Stimulated activated CD4-positive, alpha-beta T cell treated with anti-CD3 and anti-CD28 coated beads, Interleukin-4, amount 100 ng/mL, for 1 hour (primary cell): ENCODE data around the gene MARCHF2.
A peak's percentile ranks its signal among the peaks of the same experiment; 100 is the strongest.
"Not testable (repeated sequence)": the region's sequence is repeated elsewhere in the genome, so short reads cannot be mapped to it uniquely, and the experiment has no call there.

Experiments
- DNase-seq: peaks from one replicate; pipeline ENCODE4 v3.0.0-alpha.2; 2020

The MARCHF2 gene

GRCh38 chr19:8412783-8413628, at the start of gene MARCHF2:
Gene MARCHF2 (plus strand): TSS chr19:8413305. CDS start chr19:8421841, 8,536 bp downstream.
- DNase-seq: peak; percentile 94

- peak; percentile 61 for DNase-seq
Measured at GRCh38 chr19:8363803-8364771, 49.0 kb upstream of the MARCHF2 start, which contains the start of gene ANGPTL4. Gene ANGPTL4 (plus strand): TSS chr19:8364155. CDS start chr19:8364322, 167 bp downstream.

DNA sequence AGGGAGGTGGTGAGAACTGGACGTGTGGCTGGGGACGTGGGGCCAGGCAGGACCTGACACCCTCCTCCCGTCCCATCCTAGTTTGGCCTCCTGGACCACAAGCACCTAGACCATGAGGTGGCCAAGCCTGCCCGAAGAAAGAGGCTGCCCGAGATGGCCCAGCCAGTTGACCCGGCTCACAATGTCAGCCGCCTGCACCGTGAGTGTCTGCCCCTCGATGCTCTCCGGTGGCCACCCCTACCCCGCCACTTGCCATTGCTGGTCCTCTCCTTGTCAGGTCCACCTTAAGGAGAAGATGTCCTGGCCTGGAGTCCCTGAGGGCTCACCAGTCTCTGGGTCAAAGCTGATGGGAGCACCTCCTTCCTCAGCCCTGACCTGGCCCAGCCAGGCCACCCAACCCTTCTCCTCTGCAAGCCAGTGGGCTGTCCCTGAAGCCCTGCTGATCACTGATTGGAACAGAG, 47.0 kb upstream of the MARCHF2 start:
- DNase-seq: no peak

- DNase-seq: no peak
Measured at GRCh38 chr19:8366961-8367326, 46.2 kb upstream of the MARCHF2 start.

GRCh38 chr19:8367327-8368001, 45.6 kb upstream of the MARCHF2 start:
- no peak for DNase-seq

DNA sequence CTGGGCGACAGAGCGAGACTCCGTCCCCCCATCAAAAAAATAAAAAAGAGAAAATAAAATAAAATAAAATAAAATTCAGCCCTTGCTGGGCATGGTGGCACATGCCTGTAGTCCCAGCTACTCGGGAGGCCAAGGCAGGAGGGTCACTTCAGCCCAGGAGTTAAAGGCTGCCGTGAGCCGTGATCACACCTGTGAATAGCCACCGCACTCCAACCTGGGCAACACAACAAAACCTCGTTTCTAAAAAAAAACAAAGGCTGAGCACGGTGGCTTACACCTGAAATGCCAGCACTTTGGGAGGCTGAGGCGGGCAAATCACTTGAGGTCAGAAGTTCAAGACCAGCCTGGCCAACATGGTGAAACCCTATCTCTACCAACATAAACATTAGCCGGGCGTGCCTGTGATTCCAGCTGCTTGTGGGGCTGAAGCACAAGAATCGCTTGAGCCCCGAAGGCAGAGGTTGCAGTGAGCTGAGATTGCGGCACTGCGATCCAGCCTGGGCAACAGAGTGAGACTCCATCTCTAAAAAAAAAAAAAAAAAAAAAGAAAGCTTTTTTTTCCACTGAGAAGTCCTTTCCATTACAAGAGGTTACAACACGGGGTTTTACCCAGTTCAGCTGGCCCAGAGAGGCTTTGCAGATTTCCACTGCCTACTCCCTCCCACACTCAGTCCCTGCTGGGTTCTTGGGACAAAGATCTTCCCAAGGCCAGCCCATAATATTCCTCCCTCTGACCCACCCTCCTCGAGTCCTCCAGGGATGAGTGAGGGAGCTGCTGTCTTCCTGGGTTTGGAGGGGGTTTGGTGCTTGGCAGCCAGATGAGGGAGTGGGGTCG, 42.7 kb upstream of the MARCHF2 start:
- no peak for DNase-seq

DNA sequence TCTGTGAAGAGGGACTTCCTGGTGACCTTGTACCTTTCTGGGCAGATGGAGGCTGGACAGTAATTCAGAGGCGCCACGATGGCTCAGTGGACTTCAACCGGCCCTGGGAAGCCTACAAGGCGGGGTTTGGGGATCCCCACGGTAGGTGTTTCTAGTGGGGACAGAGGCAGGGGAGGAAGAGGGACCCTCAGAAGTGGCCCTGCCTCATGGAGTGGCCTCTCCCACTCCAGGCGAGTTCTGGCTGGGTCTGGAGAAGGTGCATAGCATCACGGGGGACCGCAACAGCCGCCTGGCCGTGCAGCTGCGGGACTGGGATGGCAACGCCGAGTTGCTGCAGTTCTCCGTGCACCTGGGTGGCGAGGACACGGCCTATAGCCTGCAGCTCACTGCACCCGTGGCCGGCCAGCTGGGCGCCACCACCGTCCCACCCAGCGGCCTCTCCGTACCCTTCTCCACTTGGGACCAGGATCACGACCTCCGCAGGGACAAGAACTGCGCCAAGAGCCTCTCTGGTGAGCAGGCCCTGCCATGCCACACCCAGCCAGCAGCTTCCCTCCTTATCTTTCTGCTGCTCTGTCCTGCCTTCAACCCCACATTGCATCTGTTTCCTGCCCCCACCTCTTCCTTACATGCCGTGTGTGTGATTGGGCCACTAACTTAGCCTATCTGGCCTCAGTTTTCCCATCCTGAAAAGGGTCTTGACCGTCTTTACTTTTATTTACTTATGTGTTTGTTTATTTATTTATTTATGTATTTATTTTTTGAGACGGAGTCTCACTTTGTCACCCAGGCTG, 41.9 kb upstream of the MARCHF2 start:
- DNase-seq: no peak

DNA sequence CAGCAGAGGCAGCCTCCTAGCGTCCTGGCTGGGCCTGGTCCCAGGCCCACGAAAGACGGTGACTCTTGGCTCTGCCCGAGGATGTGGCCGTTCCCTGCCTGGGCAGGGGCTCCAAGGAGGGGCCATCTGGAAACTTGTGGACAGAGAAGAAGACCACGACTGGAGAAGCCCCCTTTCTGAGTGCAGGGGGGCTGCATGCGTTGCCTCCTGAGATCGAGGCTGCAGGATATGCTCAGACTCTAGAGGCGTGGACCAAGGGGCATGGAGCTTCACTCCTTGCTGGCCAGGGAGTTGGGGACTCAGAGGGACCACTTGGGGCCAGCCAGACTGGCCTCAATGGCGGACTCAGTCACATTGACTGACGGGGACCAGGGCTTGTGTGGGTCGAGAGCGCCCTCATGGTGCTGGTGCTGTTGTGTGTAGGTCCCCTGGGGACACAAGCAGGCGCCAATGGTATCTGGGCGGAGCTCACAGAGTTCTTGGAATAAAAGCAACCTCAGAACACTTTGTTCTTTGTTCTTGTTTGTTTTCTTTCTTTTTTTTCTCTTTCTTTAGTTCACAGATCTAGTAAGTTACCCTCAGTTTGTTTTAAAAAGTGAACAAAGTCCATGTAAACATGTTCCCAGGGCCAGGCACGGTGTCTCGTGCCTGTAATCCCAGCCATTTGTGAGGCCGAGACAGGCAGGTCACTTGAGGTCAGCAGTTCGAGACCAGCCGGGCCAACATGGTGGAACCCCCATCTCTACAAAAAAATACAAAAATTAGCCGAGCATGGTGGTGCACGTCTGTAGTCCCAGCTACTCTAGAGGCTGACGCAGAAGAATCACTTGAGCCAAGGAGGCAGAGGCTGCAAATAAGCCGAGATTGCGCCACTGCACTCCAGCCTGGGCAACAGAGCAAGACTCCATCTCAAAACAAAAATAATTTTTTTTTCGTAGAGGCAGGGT, 39.0 kb upstream of the MARCHF2 start:
- DNase-seq: no peak

DNA sequence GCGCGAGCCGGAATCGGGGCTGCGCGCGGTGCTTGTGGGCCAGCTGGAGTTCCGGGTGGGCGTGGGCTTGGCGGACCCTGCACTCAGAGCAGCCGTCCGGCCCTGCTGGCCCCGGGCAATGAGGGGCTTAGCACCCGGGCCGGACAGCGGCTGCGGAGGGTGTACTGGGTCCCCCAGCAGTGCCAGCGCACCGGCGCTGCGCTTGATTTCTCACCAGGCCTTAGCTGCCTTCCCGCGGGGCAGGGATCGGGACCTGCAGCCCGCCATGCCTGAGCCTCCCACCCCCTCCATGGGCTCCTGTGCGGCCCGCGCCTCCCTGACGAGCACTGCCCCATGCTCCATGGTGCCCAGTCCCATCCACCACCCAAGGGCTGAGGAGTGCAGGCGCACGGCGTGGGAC, 37.3 kb upstream of the MARCHF2 start:
- not testable (repeated sequence) for DNase-seq

GRCh38 chr19:8376373-8376974, 36.6 kb upstream of the MARCHF2 start:
- DNase-seq: not testable (repeated sequence)

GRCh38 chr19:8377598-8377997, 35.5 kb upstream of the MARCHF2 start:
- no peak for DNase-seq

- not testable (repeated sequence) for DNase-seq
Measured at GRCh38 chr19:8379156-8379891, 33.8 kb upstream of the MARCHF2 start.

GRCh38 chr19:8384569-8384968, 28.5 kb upstream of the MARCHF2 start:
- not testable (repeated sequence) for DNase-seq

GRCh38 chr19:8385103-8385502, 28.0 kb upstream of the MARCHF2 start:
- DNase-seq: not testable (repeated sequence)

DNA sequence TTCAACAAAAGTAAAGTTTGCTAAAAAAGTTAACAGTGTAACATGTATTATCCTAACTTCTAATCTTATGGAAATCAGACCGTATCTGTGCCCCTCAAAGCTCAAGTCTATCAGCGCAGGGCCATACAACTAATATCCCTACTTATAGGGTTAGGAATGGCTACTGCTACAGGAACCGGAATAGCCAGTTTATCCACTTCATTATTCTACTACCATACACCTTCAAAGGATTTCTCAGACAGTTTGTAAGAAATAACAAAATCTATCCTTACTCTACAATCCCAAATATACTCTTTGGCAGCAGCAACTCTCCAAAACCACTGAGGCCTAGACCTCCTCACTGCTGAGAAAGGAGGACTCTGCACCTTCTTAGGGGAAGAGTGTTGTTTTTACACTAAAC, 27.5 kb upstream of the MARCHF2 start:
- not testable (repeated sequence) for DNase-seq

DNA sequence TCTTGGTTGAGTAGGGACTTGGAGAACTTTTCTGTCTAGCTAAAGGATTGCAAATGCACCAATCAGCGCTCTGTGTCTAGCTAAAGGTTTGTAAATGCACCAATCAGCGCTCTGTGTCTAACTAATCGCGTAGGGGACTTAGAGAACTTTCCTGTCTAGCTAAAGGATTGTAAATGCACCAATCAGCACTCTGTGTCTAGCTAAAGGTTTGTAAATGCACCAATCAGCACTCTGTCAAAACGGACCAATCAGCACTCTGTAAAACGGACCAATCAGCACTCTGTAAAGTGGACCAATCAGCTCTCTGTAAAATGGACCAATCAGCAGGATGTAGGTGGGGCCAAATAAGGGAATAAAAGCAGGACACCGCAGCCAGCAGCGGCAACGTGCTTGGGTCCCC, 26.7 kb upstream of the MARCHF2 start:
- not testable (repeated sequence) for DNase-seq

- DNase-seq: no peak
Measured at GRCh38 chr19:8386990-8387389, 26.1 kb upstream of the MARCHF2 start.
